A549 (cell line): Measurements from ENCODE around the gene SRGAP1.

Source experiments
- CTCF ChIP-seq: fragments of >200 bp; sonication (Bioruptor Twin); formaldehyde crosslinking; IDR thresholded peaks from 3 replicates; pipeline ENCODE4 v1.5.1; 2016
- MYC ChIP-seq: IDR thresholded peaks from 2 replicates; pipeline ENCODE4 v1.6.1; 2012; ENCODE audit warnings: mild to moderate bottlenecking, inconsistent platforms, low read length, improper control_type of control experiment, borderline replicate concordance
- POLR2A ChIP-seq: IDR thresholded peaks from 2 replicates; pipeline ENCODE4 v1.6.1; 2012; ENCODE audit warnings: mild to moderate bottlenecking, low read length
- RFX5 ChIP-seq: fragments of 450-650 bp; IDR thresholded peaks from 2 replicates; pipeline ENCODE4 v1.7.1; 2014; ENCODE audit warnings: antibody characterized with exemption, mild to moderate bottlenecking, moderate library complexity

DNA sequence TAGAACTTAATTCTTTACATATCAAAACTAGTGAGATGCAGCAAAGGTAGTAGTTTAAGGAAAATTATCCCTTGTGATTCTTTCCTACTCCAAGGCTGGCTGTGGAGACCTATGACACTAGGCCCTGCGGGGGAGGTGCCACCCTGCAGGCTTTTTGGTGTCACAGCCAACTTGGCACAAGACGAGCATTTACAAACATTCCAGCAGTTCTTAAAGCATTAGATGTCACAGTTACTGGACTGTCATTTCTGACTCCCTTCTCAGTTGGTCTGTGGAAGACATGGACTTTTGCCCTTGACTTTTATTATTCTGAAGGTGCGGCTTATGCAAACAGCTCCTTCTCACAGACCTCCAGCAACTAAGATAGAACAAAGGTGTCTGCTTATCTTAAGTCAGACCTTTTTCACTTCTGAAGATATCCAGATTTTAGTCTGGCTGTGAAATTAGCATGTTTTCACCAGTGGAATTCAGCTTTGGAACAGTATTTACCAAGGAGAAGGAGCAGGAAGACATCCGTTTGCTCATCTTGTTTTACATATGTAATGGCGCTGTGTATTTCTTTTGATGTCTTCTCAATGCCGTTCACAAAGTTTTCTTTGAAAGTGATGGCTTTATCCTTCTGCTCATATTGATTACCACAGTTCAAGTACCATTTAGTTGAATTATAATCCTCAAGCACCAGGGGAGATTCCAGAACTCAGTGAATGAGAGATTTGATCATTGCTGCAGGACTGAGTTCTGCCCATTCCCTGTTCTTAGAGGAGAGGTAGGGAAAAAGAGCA is 17.9 kb downstream of the SRGAP1 start:
- TF ChIP-seq CTCF (no peak), MYC (no peak), RFX5 (no peak), POLR2A (no peak)
